SK-N-MC (cell line): Measurements from ENCODE around the gene HMGN1.

Source experiments
- EZH2 ChIP-seq: fragments of 200-600 bp; sonication (generic); IDR thresholded peaks from one replicate; pipeline ENCODE4 v1.6.1; 2017; ENCODE audit warnings: antibody characterized with exemption
- FOXP2 ChIP-seq: optimal IDR thresholded peaks from 2 replicates; pipeline ENCODE3; 2011; ENCODE audit warnings: mild to moderate bottlenecking, moderate library complexity; ENCODE audit not compliant: insufficient read depth; ENCODE audit errors: extremely low read length, control extremely low read depth
- POLR2AphosphoS5 ChIP-seq: IDR thresholded peaks from 2 replicates; pipeline ENCODE4 v1.6.1; 2012; ENCODE audit warnings: mild to moderate bottlenecking, low read depth, low read length, borderline replicate concordance

- TF ChIP-seq POLR2AphosphoS5 (no peak), EZH2 (no peak), FOXP2 (no peak)
These were observed 37.3 kb upstream of the HMGN1 start for GRCh38 chr21:39386194-39386593.
